ENCODE measurements around the gene C5orf46.
"Not testable (repeated sequence)": the region's sequence is repeated elsewhere in the genome, so short reads cannot be mapped to it uniquely, and the experiment has no call there.

Gene C5orf46

GRCh38 chr5:147893820-147894219 lies 12.5 kb downstream of the C5orf46 start:
- no peak for DNase-seq

- DNase-seq = no peak
Observed at GRCh38 chr5:147892696-147893296, 13.5 kb downstream of the C5orf46 start.

- no peak for DNase-seq
Observed at GRCh38 chr5:147887930-147888329, 18.4 kb downstream of the C5orf46 start.

GRCh38 chr5:147887026-147887627 lies 19.2 kb downstream of the C5orf46 start:
- DNase-seq = no peak

GRCh38 chr5:147882586-147883313 lies 23.6 kb downstream of the C5orf46 start:
- DNase-seq = no peak

- no peak for DNase-seq
Observed at GRCh38 chr5:147880487-147880886, 25.9 kb downstream of the C5orf46 start.

GRCh38 chr5:147879784-147880183 lies 26.6 kb downstream of the C5orf46 start:
- no peak for DNase-seq

GRCh38 chr5:147878066-147878759 lies 28.1 kb downstream of the C5orf46 start, which contains the start of gene SCGB3A2:
SCGB3A2 (plus strand) TSS chr5:147878711; CDS start chr5:147878804, 93 bp downstream.
- DNase-seq = no peak

GRCh38 chr5:147876626-147877025 lies 29.7 kb downstream of the C5orf46 start:
- DNase-seq = no peak

- no peak for DNase-seq
Observed at GRCh38 chr5:147876141-147876540, 30.2 kb downstream of the C5orf46 start.

- DNase-seq = no peak
Observed at GRCh38 chr5:147874910-147875367, 31.4 kb downstream of the C5orf46 start.

- not testable (repeated sequence) for DNase-seq
Observed at GRCh38 chr5:147874118-147874875, 32.0 kb downstream of the C5orf46 start.

GRCh38 chr5:147872744-147873435 lies 33.4 kb downstream of the C5orf46 start:
- DNase-seq = not testable (repeated sequence)

GRCh38 chr5:147871980-147872549 lies 34.3 kb downstream of the C5orf46 start:
- DNase-seq = not testable (repeated sequence)

GRCh38 chr5:147869892-147870291 lies 36.4 kb downstream of the C5orf46 start:
- DNase-seq = not testable (repeated sequence)

- DNase-seq = no peak
Observed at GRCh38 chr5:147869112-147869511, 37.2 kb downstream of the C5orf46 start.

GRCh38 chr5:147863454-147864158 lies 42.7 kb downstream of the C5orf46 start:
- DNase-seq = no peak

- DNase-seq = no peak
Observed at GRCh38 chr5:147860641-147861025, 45.7 kb downstream of the C5orf46 start.

- no peak for DNase-seq
Observed at GRCh38 chr5:147859962-147860640, 46.2 kb downstream of the C5orf46 start.

- no peak for DNase-seq
Observed at GRCh38 chr5:147858565-147858964, 47.8 kb downstream of the C5orf46 start.

All from activated T-cell treated with anti-CD3 and anti-CD28 coated beads for 4 hours (primary cell).